ENCODE measurements around the gene RSBN1.

DNA sequence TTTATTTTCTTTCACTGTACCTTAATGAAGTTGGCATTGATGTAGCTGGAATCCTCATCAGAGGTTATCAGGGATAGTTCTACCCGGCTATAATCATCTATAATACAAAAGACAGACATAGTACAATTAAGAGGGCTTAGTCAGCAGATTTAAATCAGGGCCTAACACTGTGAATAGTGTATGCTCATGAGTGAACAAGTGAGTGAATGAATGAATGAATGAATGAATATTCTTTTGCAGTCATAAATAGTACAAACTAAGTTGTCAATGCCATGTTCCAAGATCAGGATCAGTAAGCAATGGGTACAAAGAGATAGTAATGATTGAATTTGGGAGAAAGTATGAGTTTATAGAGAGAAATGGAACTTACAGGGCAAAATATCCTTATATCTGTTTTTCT, 46.7 kb upstream of the RSBN1 start:
- TF ChIP-seq, protein P1, sequence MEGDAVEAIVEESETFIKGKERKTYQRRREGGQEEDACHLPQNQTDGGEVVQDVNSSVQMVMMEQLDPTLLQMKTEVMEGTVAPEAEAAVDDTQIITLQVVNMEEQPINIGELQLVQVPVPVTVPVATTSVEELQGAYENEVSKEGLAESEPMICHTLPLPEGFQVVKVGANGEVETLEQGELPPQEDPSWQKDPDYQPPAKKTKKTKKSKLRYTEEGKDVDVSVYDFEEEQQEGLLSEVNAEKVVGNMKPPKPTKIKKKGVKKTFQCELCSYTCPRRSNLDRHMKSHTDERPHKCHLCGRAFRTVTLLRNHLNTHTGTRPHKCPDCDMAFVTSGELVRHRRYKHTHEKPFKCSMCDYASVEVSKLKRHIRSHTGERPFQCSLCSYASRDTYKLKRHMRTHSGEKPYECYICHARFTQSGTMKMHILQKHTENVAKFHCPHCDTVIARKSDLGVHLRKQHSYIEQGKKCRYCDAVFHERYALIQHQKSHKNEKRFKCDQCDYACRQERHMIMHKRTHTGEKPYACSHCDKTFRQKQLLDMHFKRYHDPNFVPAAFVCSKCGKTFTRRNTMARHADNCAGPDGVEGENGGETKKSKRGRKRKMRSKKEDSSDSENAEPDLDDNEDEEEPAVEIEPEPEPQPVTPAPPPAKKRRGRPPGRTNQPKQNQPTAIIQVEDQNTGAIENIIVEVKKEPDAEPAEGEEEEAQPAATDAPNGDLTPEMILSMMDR (IDR thresholded peaks at IDR 0.05), result no peak
- TF ChIP-seq EZH2 (IDR thresholded peaks at IDR 0.05) (no peak), EZH2phosphoT487 (IDR thresholded peaks at IDR 0.05) (no peak)

Data from neural progenitor cell (in vitro differentiated cells).